Spinal cord (tissue), 10 donors: ENCODE data around the gene TMPRSS9. TPM values are rescaled to one million over a fixed set of nuclear protein-coding genes. Genes with fewer than 3 reads are reported as not detected.

Source experiments
- DNase-seq, 6 donors: peaks; one replicate each; pipeline versions ENCODE4 v3.0.0 to v3.0.0-alpha.2; 2013 to 2015; ENCODE audit warnings: low spot score in 6 of 6, low read depth in 4 of 6
- H3K27ac ChIP-seq: one replicate; pipeline ENCODE4 v1.5.1; 2013; ENCODE audit warnings: low read depth, low read length, control low read depth
- H3K27me3 ChIP-seq: one replicate; pipeline ENCODE4 v1.6.1; 2013; ENCODE audit warnings: low read length; ENCODE audit not compliant: control insufficient read depth, insufficient read depth
- H3K36me3 ChIP-seq: one replicate; pipeline ENCODE4 v1.6.1; 2013; ENCODE audit warnings: low read length; ENCODE audit not compliant: control insufficient read depth, insufficient read depth
- H3K4me1 ChIP-seq: one replicate; pipeline ENCODE4 v1.6.1; 2013; ENCODE audit warnings: low read length; ENCODE audit not compliant: control insufficient read depth, insufficient read depth
- H3K4me3 ChIP-seq: one replicate; pipeline ENCODE4 v1.5.1; 2013; ENCODE audit warnings: low read depth, low read length, control low read depth
- H3K9me3 ChIP-seq: one replicate; pipeline ENCODE4 v1.6.1; 2013; ENCODE audit warnings: low read length; ENCODE audit not compliant: control insufficient read depth, insufficient read depth
- WGBS: methylation state at CpG from one replicate; pipeline ENCODE4 v1.1.5; 2013; ENCODE audit warnings: missing lambda C conversion rate; ENCODE audit not compliant: insufficient coverage; 5-methylcytosine and 5-hydroxymethylcytosine counted together
- polyA plus RNA-seq, 2 donors: library from polyadenylated mRNA; unstranded; fragments of 120-200 nt; gene quantifications; one replicate each; pipeline ENCODE4 v1.2.1, GENCODE V29; 2013; ENCODE audit not compliant: insufficient read length in 2 of 2
- total RNA-seq, 2 donors: library from RNA; depleted of rRNA in 1 of 2; stranded (reverse); fragments of 120-200 nt in 1 of 2; fragments of >200 nt in 1 of 2; gene quantifications; one replicate each; pipeline versions ENCODE4 v1.2.3 to v1.2.4, GENCODE V29; 2013 to 2014
- donor health status: healthy.

TMPRSS9 gene
- total and polyA plus RNA-seq, 4 donors: 0.33 to 3.8 (median 1.4) TPM

DNA sequence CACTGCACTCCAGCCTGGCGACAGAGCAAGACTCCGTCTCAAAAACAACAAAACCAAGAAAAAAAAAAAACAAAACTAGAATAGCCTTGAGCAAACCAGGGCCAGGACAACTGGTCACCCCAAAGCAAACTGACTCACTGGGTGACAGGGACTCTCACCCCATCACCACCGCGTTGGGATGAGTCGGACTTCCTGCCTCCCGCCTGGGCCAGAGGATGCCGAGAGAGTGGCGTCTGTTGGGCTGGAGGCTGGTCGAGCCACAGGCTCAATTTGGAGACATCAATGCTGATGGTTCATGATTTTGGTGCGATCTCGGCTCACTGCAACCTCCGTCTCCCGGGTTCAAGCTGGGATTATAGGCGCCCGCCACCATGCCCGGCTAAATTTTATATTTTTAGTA, 11.6 kb downstream of the TMPRSS9 start:
- Histone ChIP-seq H3K27ac (no peak overlapping the region), H3K9me3 (no peaks in the 10 kb centered on the region), H3K4me3 (no peak overlapping the region), H3K27me3 (no peaks in the 10 kb centered on the region), H3K36me3 (no peaks in the 10 kb centered on the region), H3K4me1 (peaks cover 11% of the 10 kb centered on the region)
- WGBS: 91% methylated on average over 16 of the region's 16 CpGs
- DNase-seq: no peak

GRCh38 chr19:2372076-2372612, 12.1 kb downstream of the TMPRSS9 start:
- DNase-seq: no peak
- Histone ChIP-seq H3K4me3 (no peak overlapping the region), H3K27me3 (no peaks in the 10 kb centered on the region), H3K4me1 (peaks cover 14% of the 10 kb centered on the region), H3K36me3 (no peaks in the 10 kb centered on the region), H3K27ac (no peak overlapping the region), H3K9me3 (no peaks in the 10 kb centered on the region)
- 68% methylated on average over 10 of the region's 11 CpGs for WGBS

- Histone ChIP-seq H3K4me1 (peaks cover 14% of the 10 kb centered on the region), H3K9me3 (no peaks in the 10 kb centered on the region), H3K27ac (no peak overlapping the region), H3K36me3 (no peaks in the 10 kb centered on the region), H3K4me3 (no peak overlapping the region), H3K27me3 (no peaks in the 10 kb centered on the region)
- 91% methylated on average over 10 of the region's 13 CpGs for WGBS
- no peak for DNase-seq
Measured at GRCh38 chr19:2374808-2375207, 14.7 kb downstream of the TMPRSS9 start.

DNA sequence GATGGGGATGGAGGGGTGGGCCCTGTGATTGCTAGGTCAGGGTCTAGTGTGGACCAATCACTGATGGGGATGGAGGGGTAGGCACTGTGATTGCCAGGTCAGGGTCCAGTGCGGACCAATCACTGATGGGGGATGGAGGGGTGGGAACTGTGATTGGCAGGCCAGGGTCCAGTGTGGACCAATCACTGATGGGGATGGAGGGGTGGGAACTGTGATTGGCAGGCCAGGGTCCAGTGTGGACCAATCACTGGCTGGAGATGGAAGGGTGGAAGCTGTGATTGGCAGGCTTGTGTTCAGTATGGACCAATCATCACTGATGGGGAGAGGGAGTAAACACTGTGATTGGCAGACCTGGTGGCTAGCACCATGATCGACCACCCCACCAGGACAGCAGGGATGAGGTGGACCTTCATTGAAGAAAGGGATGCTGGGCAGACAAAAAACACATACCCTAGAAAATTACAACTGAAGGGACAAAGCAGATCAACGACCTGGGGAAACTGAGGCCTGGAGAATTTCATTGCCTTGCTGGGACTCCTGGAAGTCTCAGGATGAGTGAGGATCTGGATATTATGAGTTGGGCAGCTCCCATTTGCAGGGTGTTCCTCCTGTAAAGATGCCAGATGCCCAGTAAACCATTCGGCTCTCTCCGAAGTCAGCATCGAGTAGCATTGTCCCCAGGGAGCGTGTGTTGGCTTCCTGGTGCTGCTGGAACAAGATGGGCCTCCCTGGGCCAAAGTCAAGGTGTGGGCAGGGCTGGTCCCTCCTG, 15.5 kb downstream of the TMPRSS9 start:
- no peak for DNase-seq
- 90% methylated on average over 6 of the region's 7 CpGs for WGBS
- peaks cover 16% of the 10 kb centered on the region for H3K4me1 ChIP-seq

GRCh38 chr19:2376784-2377519, 16.9 kb downstream of the TMPRSS9 start:
- WGBS: 76% methylated on average over 12 of the region's 15 CpGs
- no peaks in the 10 kb centered on the region for H3K9me3 ChIP-seq
- no peaks in the 10 kb centered on the region for H3K36me3 ChIP-seq
- H3K4me1 ChIP-seq: peaks cover 14% of the 10 kb centered on the region
- no peaks in the 10 kb centered on the region for H3K27me3 ChIP-seq
- H3K4me3 ChIP-seq: no peak overlapping the region
- DNase-seq: no peak
- no peak overlapping the region for H3K27ac ChIP-seq

More for the DNA sequence above, 15.5 kb downstream of the TMPRSS9 start:
- Histone ChIP-seq H3K27me3 (no peaks in the 10 kb centered on the region), H3K36me3 (no peaks in the 10 kb centered on the region), H3K27ac (no peak overlapping the region), H3K9me3 (no peaks in the 10 kb centered on the region), H3K4me3 (no peak overlapping the region)

GRCh38 chr19:2380567-2380966, 20.5 kb downstream of the TMPRSS9 start:
- Histone ChIP-seq H3K27ac (peak overlapping the region; percentile 79), H3K27me3 (no peaks in the 10 kb centered on the region), H3K9me3 (no peaks in the 10 kb centered on the region), H3K4me3 (no peak overlapping the region), H3K36me3 (no peaks in the 10 kb centered on the region), H3K4me1 (peaks cover 28% of the 10 kb centered on the region)
- WGBS: 10% methylated on average over 2 of the region's 2 CpGs
- DNase-seq: no peak

- H3K27me3 ChIP-seq: no peaks in the 10 kb centered on the region
- no peaks in the 10 kb centered on the region for H3K36me3 ChIP-seq
- peaks cover 28% of the 10 kb centered on the region for H3K4me1 ChIP-seq
- no peaks in the 10 kb centered on the region for H3K9me3 ChIP-seq
- H3K27ac ChIP-seq: peak overlapping the region; percentile 79
- no peak overlapping the region for H3K4me3 ChIP-seq
- WGBS: 19% methylated on average over 9 of the region's 18 CpGs
- peak; percentile 73 to 95 (median 81) for DNase-seq
Measured at GRCh38 chr19:2381148-2381820, 21.2 kb downstream of the TMPRSS9 start.

- WGBS: 91% methylated on average over 12 of the region's 13 CpGs
- Histone ChIP-seq H3K27me3 (no peaks in the 10 kb centered on the region), H3K4me3 (no peak overlapping the region), H3K4me1 (peaks cover 24% of the 10 kb centered on the region), H3K27ac (no peak overlapping the region), H3K9me3 (no peaks in the 10 kb centered on the region), H3K36me3 (no peaks in the 10 kb centered on the region)
- no peak for DNase-seq
Measured at GRCh38 chr19:2382530-2383222, 22.6 kb downstream of the TMPRSS9 start.

- DNase-seq: no peak
- no peaks in the 10 kb centered on the region for H3K9me3 ChIP-seq
- no peaks in the 10 kb centered on the region for H3K27me3 ChIP-seq
- H3K36me3 ChIP-seq: no peaks in the 10 kb centered on the region
- WGBS: 36% methylated on average over 21 of the region's 37 CpGs
- H3K27ac ChIP-seq: no peak overlapping the region
- no peak overlapping the region for H3K4me3 ChIP-seq
- peaks cover 24% of the 10 kb centered on the region for H3K4me1 ChIP-seq
Measured at GRCh38 chr19:2385053-2385721, 25.1 kb downstream of the TMPRSS9 start.
